Adipocyte (in vitro differentiated cells): ENCODE data around the gene L3MBTL4.

Experiments used
- DNase-seq: peaks from one replicate; pipeline ENCODE4 v3.0.0-alpha.2; 2015; ENCODE audit warnings: low read depth
- H3K27me3 ChIP-seq: replicated peaks from 2 replicates; pipeline ENCODE4 v1.7.0; 2013; ENCODE audit warnings: mild to moderate bottlenecking, low read length, moderate library complexity; ENCODE audit not compliant: control insufficient read depth, insufficient read depth
- H3K36me3 ChIP-seq: 2 replicates; pipeline ENCODE4 v1.7.0; 2013; ENCODE audit warnings: low read length, mild to moderate bottlenecking, moderate library complexity; ENCODE audit not compliant: control insufficient read depth, insufficient read depth, severe bottlenecking
- H3K4me1 ChIP-seq: 2 replicates; pipeline ENCODE4 v1.7.0; 2013; ENCODE audit warnings: mild to moderate bottlenecking, low read length, moderate library complexity; ENCODE audit not compliant: control insufficient read depth, insufficient read depth
- H3K4me3 ChIP-seq: 2 replicates; pipeline ENCODE4 v1.7.0; 2013; ENCODE audit warnings: mild to moderate bottlenecking, low read length, moderate library complexity
- H3K9ac ChIP-seq: 2 replicates; pipeline ENCODE4 v1.7.0; 2013; ENCODE audit warnings: mild to moderate bottlenecking, low read length, moderate library complexity
- H3K9me3 ChIP-seq: 2 replicates; pipeline ENCODE4 v1.7.0; 2013; ENCODE audit warnings: mild to moderate bottlenecking, low read length, moderate library complexity; ENCODE audit not compliant: control insufficient read depth

Gene L3MBTL4

GRCh38 chr18:5914016-5914415 lies 500.7 kb downstream of the L3MBTL4 start:
- Histone ChIP-seq H3K4me1 (no peaks in the 10 kb centered on the region), H3K27me3 (peaks cover 15% of the 10 kb centered on the region), H3K36me3 (no peaks in the 10 kb centered on the region), H3K9me3 (no peaks in the 10 kb centered on the region), H3K4me3 (no peak overlapping the region), H3K9ac (no peak overlapping the region)
- DNase-seq, result no peak

GRCh38 chr18:5912566-5912965 lies 502.1 kb downstream of the L3MBTL4 start:
- Histone ChIP-seq H3K4me1 (no peaks in the 10 kb centered on the region), H3K9ac (no peak overlapping the region), H3K9me3 (no peaks in the 10 kb centered on the region), H3K36me3 (no peaks in the 10 kb centered on the region), H3K27me3 (peaks cover 4% of the 10 kb centered on the region), H3K4me3 (no peak overlapping the region)
- no peak for DNase-seq

GRCh38 chr18:5909125-5909524 lies 505.6 kb downstream of the L3MBTL4 start:
- H3K36me3 ChIP-seq, result no peaks in the 10 kb centered on the region
- no peaks in the 10 kb centered on the region for H3K9me3 ChIP-seq
- no peak overlapping the region for H3K4me3 ChIP-seq
- H3K9ac ChIP-seq, result no peak overlapping the region
- no peaks in the 10 kb centered on the region for H3K4me1 ChIP-seq
- DNase-seq, result peak; percentile 17
- peaks cover 3% of the 10 kb centered on the region for H3K27me3 ChIP-seq
